Trophoblast cell (in vitro differentiated cells and primary cell): ENCODE results near the gene VIT.

Experiments used
- DNase-seq, 2 donors: peaks; one replicate each; pipeline ENCODE4 v3.0.0-alpha.2; 2016
- H2AFZ ChIP-seq: 2 replicates; pipeline ENCODE4 v1.6.1; 2013; ENCODE audit warnings: low read length, moderate library complexity, mild to moderate bottlenecking; ENCODE audit not compliant: insufficient read depth, poor library complexity
- H2AK5ac ChIP-seq: 2 replicates; pipeline ENCODE4 v1.6.1; 2013; ENCODE audit warnings: mild to moderate bottlenecking, low read length
- H2BK120ac ChIP-seq: 2 replicates; pipeline ENCODE4 v1.6.1; 2013; ENCODE audit warnings: low read length, mild to moderate bottlenecking, moderate library complexity; ENCODE audit not compliant: insufficient read depth, poor library complexity
- H2BK12ac ChIP-seq: 2 replicates; pipeline ENCODE4 v1.6.1; 2013; ENCODE audit warnings: mild to moderate bottlenecking, low read length, moderate library complexity
- H2BK5ac ChIP-seq: 2 replicates; pipeline ENCODE4 v1.6.1; 2013; ENCODE audit warnings: low read length, low read depth, moderate library complexity, mild to moderate bottlenecking; ENCODE audit not compliant: poor library complexity
- H3K14ac ChIP-seq: 2 replicates; pipeline ENCODE4 v1.6.1; 2013; ENCODE audit warnings: mild to moderate bottlenecking, low read length
- H3K18ac ChIP-seq: 2 replicates; pipeline ENCODE4 v1.6.1; 2013; ENCODE audit warnings: mild to moderate bottlenecking, low read length
- H3K23ac ChIP-seq: 2 replicates; pipeline ENCODE4 v1.6.1; 2013; ENCODE audit warnings: low read length
- H3K27ac ChIP-seq: 2 replicates; pipeline ENCODE4 v1.5.1; 2013; ENCODE audit warnings: low read depth, mild to moderate bottlenecking, inconsistent platforms, low read length, moderate library complexity
- H3K27me3 ChIP-seq: 2 replicates; pipeline ENCODE4 v1.6.1; 2013; ENCODE audit warnings: inconsistent platforms, mild to moderate bottlenecking, low read length, moderate library complexity; ENCODE audit not compliant: insufficient read depth
- H3K36me3 ChIP-seq, 2 experiments: 1 replicate in 1 of 2; 2 replicates in 1 of 2; pipeline ENCODE4 v1.6.1; 2013; ENCODE audit warnings: low read length in 2 of 2, mild to moderate bottlenecking in 2 of 2, moderate library complexity in 1 of 2; ENCODE audit not compliant: insufficient read depth in 2 of 2, control insufficient read depth in 1 of 2
- H3K4ac ChIP-seq: 2 replicates; pipeline ENCODE4 v1.6.1; 2013; ENCODE audit warnings: low read depth, mild to moderate bottlenecking, low read length, moderate library complexity
- H3K4me1 ChIP-seq, 2 experiments: 1 replicate in 1 of 2; 2 replicates in 1 of 2; pipeline ENCODE4 v1.6.1; 2013; ENCODE audit warnings: low read length in 2 of 2, mild to moderate bottlenecking in 2 of 2, moderate library complexity in 1 of 2; ENCODE audit not compliant: insufficient read depth in 2 of 2, control insufficient read depth in 1 of 2
- H3K4me2 ChIP-seq: 2 replicates; pipeline ENCODE4 v1.6.1; 2013; ENCODE audit warnings: inconsistent platforms, mild to moderate bottlenecking, low read length, moderate library complexity
- H3K4me3 ChIP-seq: 2 replicates; pipeline ENCODE4 v1.5.1; 2013; ENCODE audit warnings: mild to moderate bottlenecking, low read depth, low read length, inconsistent platforms
- H3K79me1 ChIP-seq: one replicate; pipeline ENCODE4 v1.6.1; 2013; ENCODE audit warnings: low read length
- H3K79me2 ChIP-seq: 2 replicates; pipeline ENCODE4 v1.6.1; 2013; ENCODE audit warnings: low read length, mild to moderate bottlenecking; ENCODE audit not compliant: control insufficient read depth, insufficient read depth, poor library complexity
- H3K9ac ChIP-seq: 2 replicates; pipeline ENCODE4 v1.6.1; 2013; ENCODE audit warnings: mild to moderate bottlenecking, low read length
- H3K9me3 ChIP-seq: 2 replicates; pipeline ENCODE4 v1.6.1; 2013; ENCODE audit warnings: low read depth, mild to moderate bottlenecking, control low read depth, inconsistent platforms, low read length; ENCODE audit not compliant: insufficient read depth
- H4K12ac ChIP-seq: 2 replicates; pipeline ENCODE4 v1.6.1; 2013; ENCODE audit warnings: low read depth, mild to moderate bottlenecking, low read length, moderate library complexity
- H4K8ac ChIP-seq: 2 replicates; pipeline ENCODE4 v1.6.1; 2013; ENCODE audit warnings: low read depth, mild to moderate bottlenecking, low read length, moderate library complexity
- H4K91ac ChIP-seq: one replicate; pipeline ENCODE4 v1.6.1; 2013; ENCODE audit warnings: low read depth, mild to moderate bottlenecking, low read length, moderate library complexity
- WGBS: extraction: QIAGEN DNeasy Blood & Tissue Kit; methylation state at CpG from one replicate; pipeline ENCODE4 v1.1.7; 2013; ENCODE audit warnings: missing lambda C conversion rate; ENCODE audit not compliant: insufficient read length, insufficient coverage; ENCODE audit errors: extremely low coverage; 5-methylcytosine and 5-hydroxymethylcytosine counted together

The VIT gene

DNA sequence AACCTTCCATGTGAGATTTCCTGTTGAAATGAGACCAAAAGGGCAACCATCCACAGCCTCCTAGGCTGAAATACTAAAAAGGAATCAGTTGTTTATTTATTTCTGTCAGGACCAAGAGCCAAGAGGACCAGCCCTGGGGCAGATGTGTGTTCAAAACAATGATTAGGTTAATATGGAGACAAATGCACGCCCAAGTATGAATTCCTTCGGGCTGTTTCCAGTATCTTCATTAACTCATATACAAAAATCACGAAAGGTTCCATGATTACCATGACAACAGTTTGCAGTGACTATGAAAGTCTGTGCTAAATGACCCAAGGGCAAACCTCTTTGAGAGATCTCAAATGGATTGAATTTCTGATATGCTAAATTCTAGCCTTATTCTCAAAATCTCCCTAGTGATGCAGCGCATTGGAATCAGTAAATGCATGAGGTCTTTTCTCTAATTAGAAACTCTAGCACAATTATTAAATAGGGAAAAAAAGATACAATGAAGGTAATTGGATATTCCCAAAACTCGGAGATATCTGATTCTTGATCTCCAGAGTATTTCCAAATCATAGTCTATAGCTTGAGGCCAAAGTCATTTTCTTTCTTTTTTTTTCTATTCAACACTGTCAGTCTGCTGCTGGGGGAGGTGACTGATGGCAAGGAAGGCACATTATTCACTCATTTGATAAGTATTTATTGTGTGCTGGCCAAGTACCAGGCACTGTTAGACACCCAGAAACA lies 35.6 kb downstream of the VIT start:
- Histone ChIP-seq H2BK120ac (no peak overlapping the region), H3K27me3 (no peaks in the 10 kb centered on the region), H3K36me3 (no peaks in the 10 kb centered on the region), H3K4me1 (peaks cover 0 to 6% of the 10 kb centered on the region in 2 experiments), H4K91ac (no peak overlapping the region), H2AK5ac (no peak overlapping the region), H3K79me1 (no peaks in the 10 kb centered on the region), H3K9ac (no peak overlapping the region), H3K79me2 (no peaks in the 10 kb centered on the region), H4K12ac (no peak overlapping the region), H3K4me2 (no peak overlapping the region), H4K8ac (no peak overlapping the region), H3K14ac (no peak overlapping the region), H3K18ac (no peak overlapping the region), H3K4me3 (no peak overlapping the region), H3K9me3 (no peaks in the 10 kb centered on the region), H2AFZ (no peak overlapping the region), H3K27ac (no peak overlapping the region), H3K23ac (no peak overlapping the region), H2BK5ac (no peak overlapping the region), H3K4ac (no peak overlapping the region), H2BK12ac (no peak overlapping the region)
- no CpG with 5 or more reads among the region's 5 CpGs for WGBS
- DNase-seq = peak; percentile 86 to 98

DNA sequence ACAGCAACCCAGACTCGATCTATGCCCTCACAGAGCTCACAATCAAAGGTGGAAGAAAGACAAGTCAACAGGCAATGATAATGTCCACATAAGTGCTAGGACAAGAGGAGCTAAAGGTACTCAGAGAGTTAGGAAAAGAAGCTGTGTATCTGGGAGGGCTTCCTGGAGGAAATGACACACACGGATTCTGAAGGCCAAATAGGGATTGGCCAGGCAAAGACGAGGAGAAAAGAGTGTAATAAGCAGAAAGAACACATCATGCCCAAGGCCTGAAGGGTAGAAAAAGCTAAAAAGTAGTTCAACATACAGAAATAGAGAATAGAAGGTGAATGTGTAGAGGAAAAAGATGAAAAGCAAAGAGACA lies 36.1 kb downstream of the VIT start:
- WGBS = no CpG with 5 or more reads among the region's 3 CpGs
- no peak overlapping the region for H4K12ac ChIP-seq

DNA sequence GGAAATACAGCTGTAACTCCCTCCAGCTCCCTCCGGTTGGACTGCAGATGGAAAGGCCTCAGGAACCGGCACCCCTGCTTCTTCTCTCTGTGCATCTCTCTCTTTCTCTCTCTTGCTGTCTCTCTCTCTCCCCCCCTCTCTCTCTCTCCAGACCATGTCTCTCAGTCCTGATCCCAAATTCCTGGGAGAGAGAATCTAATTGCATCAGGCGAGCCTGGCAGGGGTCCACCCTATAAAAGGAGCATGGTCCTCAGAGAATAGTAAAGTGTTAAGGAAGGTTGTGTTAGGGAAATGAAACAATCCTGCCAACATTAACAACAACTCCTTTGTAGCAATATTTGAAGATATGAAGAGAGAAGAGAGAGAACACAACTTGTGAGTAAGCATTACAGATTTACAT lies 36.7 kb downstream of the VIT start:
- H4K8ac ChIP-seq = no peak overlapping the region
- no peak overlapping the region for H3K27ac ChIP-seq
- H2AFZ ChIP-seq = no peak overlapping the region
- peak overlapping the region; percentile 71 for H2BK12ac ChIP-seq
- no peak overlapping the region for H2AK5ac ChIP-seq
- no peak overlapping the region for H3K4ac ChIP-seq
- H4K12ac ChIP-seq = no peak overlapping the region
- H3K9me3 ChIP-seq = no peaks in the 10 kb centered on the region
- H3K4me3 ChIP-seq = no peak overlapping the region
- no peak overlapping the region for H4K91ac ChIP-seq
- H3K27me3 ChIP-seq = no peaks in the 10 kb centered on the region
- H3K79me2 ChIP-seq = no peaks in the 10 kb centered on the region
- no peak overlapping the region for H2BK5ac ChIP-seq
- DNase-seq = no peak
- H3K9ac ChIP-seq = no peak overlapping the region
- H3K36me3 ChIP-seq = no peaks in the 10 kb centered on the region
- H3K14ac ChIP-seq = no peak overlapping the region
- peaks cover 0 to 6% of the 10 kb centered on the region in 2 experiments for H3K4me1 ChIP-seq
- H3K23ac ChIP-seq = no peak overlapping the region
- H3K79me1 ChIP-seq = no peaks in the 10 kb centered on the region
- H3K4me2 ChIP-seq = no peak overlapping the region
- no peak overlapping the region for H2BK120ac ChIP-seq
- no peak overlapping the region for H3K18ac ChIP-seq
- no CpG with 5 or more reads among the region's 3 CpGs for WGBS

More for the DNA sequence above, 36.1 kb downstream of the VIT start:
- Histone ChIP-seq H3K27me3 (no peaks in the 10 kb centered on the region), H2BK12ac (no peak overlapping the region), H2BK120ac (no peak overlapping the region), H3K18ac (no peak overlapping the region), H3K36me3 (no peaks in the 10 kb centered on the region), H3K4me2 (no peak overlapping the region), H4K8ac (no peak overlapping the region), H3K23ac (no peak overlapping the region), H2AK5ac (no peak overlapping the region), H3K9ac (no peak overlapping the region), H3K4ac (no peak overlapping the region), H3K79me1 (no peaks in the 10 kb centered on the region), H3K9me3 (no peaks in the 10 kb centered on the region), H3K4me3 (no peak overlapping the region), H4K91ac (no peak overlapping the region), H3K4me1 (peaks cover 0 to 6% of the 10 kb centered on the region in 2 experiments), H3K14ac (no peak overlapping the region), H2AFZ (no peak overlapping the region), H3K27ac (no peak overlapping the region), H2BK5ac (no peak overlapping the region), H3K79me2 (no peaks in the 10 kb centered on the region)
- DNase-seq = no peak

DNA sequence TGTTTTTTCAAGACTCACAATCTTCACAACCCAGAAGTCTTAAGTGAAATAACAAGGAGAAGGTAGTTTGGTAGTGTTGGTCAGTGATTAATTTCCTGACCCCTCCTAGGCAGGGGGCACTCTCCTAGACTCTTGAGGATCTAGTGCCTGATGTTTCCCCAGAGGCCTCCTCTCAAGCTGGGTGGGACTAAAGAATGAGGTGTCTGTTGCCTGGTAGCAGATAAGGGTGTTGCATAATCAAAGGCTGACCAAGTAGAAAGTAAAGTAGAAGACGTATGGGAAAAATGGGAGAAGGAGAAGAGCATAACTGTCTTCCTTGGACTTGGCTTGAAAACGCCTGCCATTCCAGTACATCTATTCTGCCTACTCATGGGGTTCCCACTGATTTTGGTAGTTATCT lies 37.8 kb downstream of the VIT start:
- H3K27me3 ChIP-seq = no peaks in the 10 kb centered on the region
- H3K4me1 ChIP-seq = peaks cover 0 to 6% of the 10 kb centered on the region in 2 experiments
- WGBS = no CpG with 5 or more reads among the region's 2 CpGs

More for the DNA sequence above, 37.8 kb downstream of the VIT start:
- H3K36me3 ChIP-seq = no peaks in the 10 kb centered on the region
- no peaks in the 10 kb centered on the region for H3K79me2 ChIP-seq
- H3K4me3 ChIP-seq = no peak overlapping the region
- no peak overlapping the region for H2BK120ac ChIP-seq
- H4K8ac ChIP-seq = no peak overlapping the region
- H3K4me2 ChIP-seq = no peak overlapping the region
- H2AK5ac ChIP-seq = no peak overlapping the region
- no peak overlapping the region for H4K91ac ChIP-seq
- no peaks in the 10 kb centered on the region for H3K9me3 ChIP-seq
- no peak overlapping the region for H2AFZ ChIP-seq
- no peak overlapping the region for H3K18ac ChIP-seq
- H2BK12ac ChIP-seq = no peak overlapping the region
- no peak overlapping the region for H3K4ac ChIP-seq
- no peak overlapping the region for H3K23ac ChIP-seq
- DNase-seq = peak in 1 of 2 donors; percentile 64
- no peak overlapping the region for H3K9ac ChIP-seq
- no peak overlapping the region for H4K12ac ChIP-seq
- H2BK5ac ChIP-seq = no peak overlapping the region
- no peak overlapping the region for H3K27ac ChIP-seq
- H3K14ac ChIP-seq = no peak overlapping the region
- H3K79me1 ChIP-seq = no peaks in the 10 kb centered on the region
